Trophoblast cell (in vitro differentiated cells and primary cell): ENCODE measurements around the gene SNX14.

ENCODE experiments used
- DNase-seq, 2 donors: peaks; one replicate each; pipeline ENCODE4 v3.0.0-alpha.2; 2016
- H2AFZ ChIP-seq: 2 replicates; pipeline ENCODE4 v1.6.1; 2013; ENCODE audit warnings: low read length, moderate library complexity, mild to moderate bottlenecking; ENCODE audit not compliant: insufficient read depth, poor library complexity
- H2AK5ac ChIP-seq: 2 replicates; pipeline ENCODE4 v1.6.1; 2013; ENCODE audit warnings: mild to moderate bottlenecking, low read length
- H2BK120ac ChIP-seq: 2 replicates; pipeline ENCODE4 v1.6.1; 2013; ENCODE audit warnings: low read length, mild to moderate bottlenecking, moderate library complexity; ENCODE audit not compliant: insufficient read depth, poor library complexity
- H2BK12ac ChIP-seq: 2 replicates; pipeline ENCODE4 v1.6.1; 2013; ENCODE audit warnings: mild to moderate bottlenecking, low read length, moderate library complexity
- H2BK5ac ChIP-seq: 2 replicates; pipeline ENCODE4 v1.6.1; 2013; ENCODE audit warnings: low read length, low read depth, moderate library complexity, mild to moderate bottlenecking; ENCODE audit not compliant: poor library complexity
- H3K14ac ChIP-seq: 2 replicates; pipeline ENCODE4 v1.6.1; 2013; ENCODE audit warnings: mild to moderate bottlenecking, low read length
- H3K18ac ChIP-seq: 2 replicates; pipeline ENCODE4 v1.6.1; 2013; ENCODE audit warnings: mild to moderate bottlenecking, low read length
- H3K23ac ChIP-seq: 2 replicates; pipeline ENCODE4 v1.6.1; 2013; ENCODE audit warnings: low read length
- H3K27ac ChIP-seq: 2 replicates; pipeline ENCODE4 v1.5.1; 2013; ENCODE audit warnings: low read depth, mild to moderate bottlenecking, inconsistent platforms, low read length, moderate library complexity
- H3K27me3 ChIP-seq: 2 replicates; pipeline ENCODE4 v1.6.1; 2013; ENCODE audit warnings: inconsistent platforms, mild to moderate bottlenecking, low read length, moderate library complexity; ENCODE audit not compliant: insufficient read depth
- H3K36me3 ChIP-seq, 2 experiments: 1 replicate in 1 of 2; 2 replicates in 1 of 2; pipeline ENCODE4 v1.6.1; 2013; ENCODE audit warnings: low read length in 2 of 2, mild to moderate bottlenecking in 2 of 2, moderate library complexity in 1 of 2; ENCODE audit not compliant: insufficient read depth in 2 of 2, control insufficient read depth in 1 of 2
- H3K4ac ChIP-seq: 2 replicates; pipeline ENCODE4 v1.6.1; 2013; ENCODE audit warnings: low read depth, mild to moderate bottlenecking, low read length, moderate library complexity
- H3K4me1 ChIP-seq, 2 experiments: 1 replicate in 1 of 2; 2 replicates in 1 of 2; pipeline ENCODE4 v1.6.1; 2013; ENCODE audit warnings: low read length in 2 of 2, mild to moderate bottlenecking in 2 of 2, moderate library complexity in 1 of 2; ENCODE audit not compliant: insufficient read depth in 2 of 2, control insufficient read depth in 1 of 2
- H3K4me2 ChIP-seq: 2 replicates; pipeline ENCODE4 v1.6.1; 2013; ENCODE audit warnings: inconsistent platforms, mild to moderate bottlenecking, low read length, moderate library complexity
- H3K4me3 ChIP-seq: 2 replicates; pipeline ENCODE4 v1.5.1; 2013; ENCODE audit warnings: mild to moderate bottlenecking, low read depth, low read length, inconsistent platforms
- H3K79me1 ChIP-seq: one replicate; pipeline ENCODE4 v1.6.1; 2013; ENCODE audit warnings: low read length
- H3K79me2 ChIP-seq: 2 replicates; pipeline ENCODE4 v1.6.1; 2013; ENCODE audit warnings: low read length, mild to moderate bottlenecking; ENCODE audit not compliant: control insufficient read depth, insufficient read depth, poor library complexity
- H3K9ac ChIP-seq: 2 replicates; pipeline ENCODE4 v1.6.1; 2013; ENCODE audit warnings: mild to moderate bottlenecking, low read length
- H3K9me3 ChIP-seq: 2 replicates; pipeline ENCODE4 v1.6.1; 2013; ENCODE audit warnings: low read depth, mild to moderate bottlenecking, control low read depth, inconsistent platforms, low read length; ENCODE audit not compliant: insufficient read depth
- H4K12ac ChIP-seq: 2 replicates; pipeline ENCODE4 v1.6.1; 2013; ENCODE audit warnings: low read depth, mild to moderate bottlenecking, low read length, moderate library complexity
- H4K8ac ChIP-seq: 2 replicates; pipeline ENCODE4 v1.6.1; 2013; ENCODE audit warnings: low read depth, mild to moderate bottlenecking, low read length, moderate library complexity
- H4K91ac ChIP-seq: one replicate; pipeline ENCODE4 v1.6.1; 2013; ENCODE audit warnings: low read depth, mild to moderate bottlenecking, low read length, moderate library complexity
- WGBS: extraction: QIAGEN DNeasy Blood & Tissue Kit; methylation state at CpG from one replicate; pipeline ENCODE4 v1.1.7; 2013; ENCODE audit warnings: missing lambda C conversion rate; ENCODE audit not compliant: insufficient read length, insufficient coverage; ENCODE audit errors: extremely low coverage; 5-methylcytosine and 5-hydroxymethylcytosine counted together

Gene SNX14

GRCh38 chr6:85641522-85641896, 47.9 kb upstream of the SNX14 start:
- peak overlapping the region; percentile 18 for H4K91ac ChIP-seq
- H4K8ac ChIP-seq, result no peak overlapping the region
- peak overlapping the region; percentile 32 for H3K14ac ChIP-seq
- peaks cover 2% of the 10 kb centered on the region for H3K9me3 ChIP-seq
- no peaks in the 10 kb centered on the region for H3K4me1 ChIP-seq
- peak overlapping the region; percentile 62 for H3K4me2 ChIP-seq
- H3K9ac ChIP-seq, result peak overlapping the region; percentile 96
- no peak overlapping the region for H4K12ac ChIP-seq
- no peak overlapping the region for H3K23ac ChIP-seq
- no peak overlapping the region for H2AFZ ChIP-seq
- peaks cover 26% of the 10 kb centered on the region for H3K79me2 ChIP-seq
- no peak overlapping the region for H2BK12ac ChIP-seq
- peak overlapping the region; percentile 11 for H3K18ac ChIP-seq
- peak overlapping the region; percentile 100 for H3K4me3 ChIP-seq
- WGBS, result no CpG with 5 or more reads among the region's 14 CpGs
- no peak overlapping the region for H2BK5ac ChIP-seq
- H3K79me1 ChIP-seq, result peaks cover 19% of the 10 kb centered on the region
- H3K27ac ChIP-seq, result no peak overlapping the region
- H2AK5ac ChIP-seq, result no peak overlapping the region
- H3K4ac ChIP-seq, result peak overlapping the region; percentile 100
- DNase-seq, result peak in 1 of 2 donors; percentile 6
- H2BK120ac ChIP-seq, result no peak overlapping the region
- no peaks in the 10 kb centered on the region for H3K27me3 ChIP-seq
- peaks cover 7 to 8% of the 10 kb centered on the region in 2 experiments for H3K36me3 ChIP-seq

GRCh38 chr6:85640821-85641220, 47.2 kb upstream of the SNX14 start:
- Histone ChIP-seq H2BK120ac (no peak overlapping the region), H2AK5ac (no peak overlapping the region), H3K9me3 (peaks cover 2% of the 10 kb centered on the region), H3K23ac (no peak overlapping the region), H3K4me3 (no peak overlapping the region), H3K79me1 (peaks cover 19% of the 10 kb centered on the region), H3K27me3 (no peaks in the 10 kb centered on the region), H4K91ac (no peak overlapping the region), H2BK5ac (no peak overlapping the region), H4K12ac (no peak overlapping the region), H2BK12ac (no peak overlapping the region), H2AFZ (no peak overlapping the region), H3K36me3 (peaks cover 10 to 11% of the 10 kb centered on the region in 2 experiments), H3K9ac (no peak overlapping the region), H3K27ac (no peak overlapping the region), H3K4ac (peak overlapping the region; percentile 78), H3K4me2 (peak overlapping the region; percentile 62), H4K8ac (no peak overlapping the region), H3K18ac (no peak overlapping the region), H3K14ac (no peak overlapping the region), H3K79me2 (peaks cover 26% of the 10 kb centered on the region), H3K4me1 (no peaks in the 10 kb centered on the region)
- no peak for DNase-seq
- no CpG with 5 or more reads among the region's 3 CpGs for WGBS

- Histone ChIP-seq H3K79me1 (peaks cover 7% of the 10 kb centered on the region), H3K14ac (no peak overlapping the region), H2BK12ac (no peak overlapping the region), H2BK5ac (no peak overlapping the region), H3K4me2 (no peak overlapping the region), H3K79me2 (peaks cover 25% of the 10 kb centered on the region), H4K8ac (no peak overlapping the region), H3K36me3 (peaks cover 26 to 30% of the 10 kb centered on the region in 2 experiments), H2AFZ (no peak overlapping the region), H3K4ac (no peak overlapping the region), H2BK120ac (no peak overlapping the region), H3K23ac (no peak overlapping the region), H3K9me3 (peaks cover 2% of the 10 kb centered on the region), H4K12ac (no peak overlapping the region), H3K27me3 (no peaks in the 10 kb centered on the region), H3K9ac (no peak overlapping the region), H3K4me1 (no peaks in the 10 kb centered on the region), H3K4me3 (no peak overlapping the region), H4K91ac (no peak overlapping the region), H3K27ac (no peak overlapping the region), H2AK5ac (no peak overlapping the region), H3K18ac (no peak overlapping the region)
- DNase-seq, result no peak
- WGBS, result 100% methylated on average over 1 of the region's 3 CpGs
Observed at GRCh38 chr6:85637579-85637978, 43.9 kb upstream of the SNX14 start.

- Histone ChIP-seq H3K14ac (no peak overlapping the region), H2AFZ (no peak overlapping the region), H3K4ac (peak overlapping the region; percentile 8), H3K4me1 (no peaks in the 10 kb centered on the region), H4K12ac (no peak overlapping the region), H2BK12ac (no peak overlapping the region), H2BK5ac (no peak overlapping the region), H2BK120ac (no peak overlapping the region), H3K27me3 (no peaks in the 10 kb centered on the region), H3K18ac (no peak overlapping the region), H3K4me3 (no peak overlapping the region), H4K91ac (no peak overlapping the region), H4K8ac (no peak overlapping the region), H3K9me3 (no peaks in the 10 kb centered on the region), H3K79me2 (peaks cover 8% of the 10 kb centered on the region), H3K79me1 (no peaks in the 10 kb centered on the region), H3K23ac (no peak overlapping the region), H3K36me3 (peaks cover 33 to 47% of the 10 kb centered on the region in 2 experiments), H3K27ac (no peak overlapping the region), H2AK5ac (no peak overlapping the region), H3K9ac (no peak overlapping the region), H3K4me2 (no peak overlapping the region)
- DNase-seq, result no peak
- no CpG with 5 or more reads among the region's 6 CpGs for WGBS
Observed at GRCh38 chr6:85632164-85632942, 38.7 kb upstream of the SNX14 start.
